Gastroesophageal sphincter (tissue), 3 donors: Measurements from ENCODE around the gene HOXB6.

Experiments used
- CTCF ChIP-seq, 4 experiments: fragments of 200-600 bp in 2 of 4; fragments of 450-650 bp in 2 of 4; sonication (generic) in 1 of 4; IDR thresholded peaks; one replicate each; pipeline ENCODE4 v1.5.1; 2017 to 2019; ENCODE audit warnings: antibody characterized with exemption in 4 of 4, mild to moderate bottlenecking in 2 of 4, moderate library complexity in 2 of 4
- EP300 ChIP-seq: sonication (generic); formaldehyde crosslinking; IDR thresholded peaks from one replicate; pipeline ENCODE4 v1.6.1; 2017; ENCODE audit warnings: antibody characterized with exemption, mild to moderate bottlenecking
- POLR2A ChIP-seq, 2 donors: fragments of 450-650 bp; IDR thresholded peaks; one replicate each; pipeline ENCODE4 v1.6.1; 2017; ENCODE audit warnings: antibody characterized with exemption in 2 of 2, mild to moderate bottlenecking in 2 of 2, moderate library complexity in 1 of 2
- POLR2AphosphoS5 ChIP-seq: sonication (generic); formaldehyde crosslinking; IDR thresholded peaks from one replicate; pipeline ENCODE4 v1.6.1; 2017; ENCODE audit warnings: antibody characterized with exemption

- no peak for TF ChIP-seq CTCF (IDR thresholded peaks at IDR 0.05)
- TF ChIP-seq POLR2A (IDR thresholded peaks at IDR 0.05), result no peak
- no peak for TF ChIP-seq POLR2AphosphoS5
- no peak for TF ChIP-seq EP300
These were observed 622 bp downstream of the HOXB6 start for GRCh38 chr17:48603959-48604769.
